HUES6 (cell line): Measurements from ENCODE around the gene COG5.

ENCODE experiments used
- H3K27ac ChIP-seq: 2 replicates; pipeline ENCODE4 v1.7.0; 2013; ENCODE audit warnings: low read depth, mild to moderate bottlenecking, low read length, inconsistent platforms
- H3K27me3 ChIP-seq: 2 replicates; pipeline ENCODE4 v1.6.1; 2013; ENCODE audit warnings: low read length; ENCODE audit not compliant: control insufficient read depth, insufficient read depth
- H3K36me3 ChIP-seq: 2 replicates; pipeline ENCODE4 v1.6.1; 2013; ENCODE audit warnings: low read length; ENCODE audit not compliant: control insufficient read depth, insufficient read depth
- H3K4me1 ChIP-seq: 2 replicates; pipeline ENCODE4 v1.6.1; 2013; ENCODE audit warnings: low read length; ENCODE audit not compliant: control insufficient read depth, insufficient read depth
- H3K4me3 ChIP-seq: 2 replicates; pipeline ENCODE4 v1.5.1; 2013; ENCODE audit warnings: low read depth, low read length
- H3K9ac ChIP-seq: one replicate; pipeline ENCODE4 v1.6.1; 2013; ENCODE audit warnings: mild to moderate bottlenecking, low read length
- H3K9me3 ChIP-seq: 2 replicates; pipeline ENCODE4 v1.6.1; 2013; ENCODE audit warnings: low read depth, low read length; ENCODE audit not compliant: control insufficient read depth, insufficient read depth

The COG5 gene

DNA sequence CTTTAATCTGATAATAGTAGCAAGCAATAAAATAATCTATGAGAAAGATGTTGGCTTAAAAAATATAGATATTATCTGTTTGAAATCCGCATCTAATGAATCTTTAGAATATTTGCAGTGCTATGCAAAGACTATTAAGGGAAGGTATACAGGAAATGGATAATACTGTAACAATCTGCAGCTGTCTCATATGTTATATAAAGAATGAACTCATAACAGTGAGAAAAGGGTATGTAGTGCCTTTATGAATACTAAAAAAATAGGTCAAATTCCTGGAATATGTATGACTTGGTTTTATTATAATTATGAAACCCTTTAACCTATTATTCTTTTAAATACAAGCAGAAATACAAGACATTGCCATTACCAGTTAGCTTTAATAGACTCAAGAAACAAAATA is 198.9 kb downstream of the COG5 start:
- peaks cover 20% of the 10 kb centered on the region for H3K36me3 ChIP-seq
- peaks cover 10% of the 10 kb centered on the region for H3K9me3 ChIP-seq

DNA sequence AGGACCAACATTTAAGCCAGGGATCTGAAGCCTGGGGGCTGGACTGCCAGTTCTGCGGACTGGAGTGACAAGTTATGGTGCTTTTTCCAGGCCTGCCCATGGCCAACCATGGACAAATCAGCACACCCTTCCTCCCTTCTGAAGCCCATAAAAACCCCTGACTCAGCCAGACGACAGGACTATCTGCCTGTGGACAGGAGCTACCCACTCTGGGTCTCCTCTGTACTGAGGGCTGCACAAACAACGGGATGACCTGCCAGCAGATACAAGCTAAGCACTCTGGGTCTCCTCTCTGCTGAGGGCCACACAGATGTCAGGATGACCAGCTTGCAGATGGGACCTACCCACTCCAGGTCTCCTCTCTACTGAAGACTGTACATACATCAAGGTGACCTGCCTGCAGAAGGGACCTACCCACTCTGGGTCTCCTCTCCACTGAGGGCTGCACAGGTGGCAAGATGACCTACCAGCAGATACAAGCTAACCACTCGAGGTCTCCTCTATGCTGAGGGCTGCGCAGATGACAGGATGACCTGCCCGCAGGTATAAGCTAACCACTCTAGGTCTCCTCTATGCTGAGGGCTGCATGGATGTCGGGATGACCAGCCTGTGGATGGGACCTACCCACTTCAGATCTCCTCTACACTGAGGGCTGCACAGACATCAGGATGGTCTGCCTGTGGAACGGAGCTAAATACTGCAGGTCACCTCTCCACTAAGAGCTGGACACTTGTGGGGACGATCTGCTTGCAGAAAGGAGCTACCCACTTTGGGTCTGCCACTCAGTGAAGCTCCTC is 204.0 kb downstream of the COG5 start:
- no peak overlapping the region for H3K27ac ChIP-seq
- no peak overlapping the region for H3K9ac ChIP-seq
- no peaks in the 10 kb centered on the region for H3K4me1 ChIP-seq
- no peaks in the 10 kb centered on the region for H3K27me3 ChIP-seq
- H3K9me3 ChIP-seq, result peaks cover 17% of the 10 kb centered on the region
- H3K4me3 ChIP-seq, result no peak overlapping the region
- H3K36me3 ChIP-seq, result peaks cover 27% of the 10 kb centered on the region

More for the DNA sequence above, 198.9 kb downstream of the COG5 start:
- H3K9ac ChIP-seq, result no peak overlapping the region
- H3K4me1 ChIP-seq, result 0 out of 2 replicates have a peak, but pooled peaks cover 3% of the 10 kb centered on the region
- H3K27ac ChIP-seq, result no peak overlapping the region
- no peak overlapping the region for H3K4me3 ChIP-seq
- H3K27me3 ChIP-seq, result no peaks in the 10 kb centered on the region

DNA sequence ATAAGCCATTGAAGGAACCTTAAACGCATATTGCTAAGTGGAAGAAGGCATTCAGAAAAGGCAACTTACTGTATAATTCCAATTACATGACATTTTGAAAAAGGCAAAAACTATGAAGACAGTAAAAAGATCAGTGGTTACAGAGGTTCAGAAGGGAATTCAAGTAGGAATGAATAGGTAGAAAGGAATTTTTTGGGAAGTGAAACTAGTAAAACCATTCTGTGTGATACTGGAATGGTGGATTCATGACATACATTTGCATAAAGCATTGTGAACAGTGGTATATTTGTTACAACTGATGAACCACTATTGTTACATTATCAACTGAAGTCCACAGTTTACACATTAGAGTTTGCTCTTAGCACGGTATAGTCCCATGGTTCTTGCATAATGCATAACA is 208.1 kb downstream of the COG5 start:
- no peak overlapping the region for H3K27ac ChIP-seq
- peaks cover 16% of the 10 kb centered on the region for H3K36me3 ChIP-seq
- H3K4me3 ChIP-seq, result no peak overlapping the region
- no peak overlapping the region for H3K9ac ChIP-seq
- no peaks in the 10 kb centered on the region for H3K4me1 ChIP-seq
- H3K9me3 ChIP-seq, result peaks cover 15% of the 10 kb centered on the region
- H3K27me3 ChIP-seq, result no peaks in the 10 kb centered on the region

DNA sequence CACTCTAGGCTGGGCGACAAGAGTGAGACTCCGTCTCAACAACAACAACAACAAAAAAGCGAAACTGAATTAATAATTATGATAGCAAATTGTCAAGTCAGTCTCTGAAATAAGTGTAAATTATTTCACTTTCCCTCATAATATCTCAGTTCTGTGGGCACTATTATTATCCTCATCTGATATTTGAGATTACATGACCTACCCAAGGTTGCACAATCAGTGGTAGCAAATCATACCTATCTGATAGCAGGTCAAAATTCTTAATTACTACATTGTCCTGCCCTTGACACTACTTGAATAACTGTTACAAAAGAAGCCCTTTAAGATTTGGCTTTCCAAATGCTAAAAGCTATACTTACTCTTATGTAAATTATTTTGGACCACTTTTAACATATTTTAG is 209.1 kb downstream of the COG5 start:
- Histone ChIP-seq H3K4me3 (no peak overlapping the region), H3K27ac (no peak overlapping the region)

DNA sequence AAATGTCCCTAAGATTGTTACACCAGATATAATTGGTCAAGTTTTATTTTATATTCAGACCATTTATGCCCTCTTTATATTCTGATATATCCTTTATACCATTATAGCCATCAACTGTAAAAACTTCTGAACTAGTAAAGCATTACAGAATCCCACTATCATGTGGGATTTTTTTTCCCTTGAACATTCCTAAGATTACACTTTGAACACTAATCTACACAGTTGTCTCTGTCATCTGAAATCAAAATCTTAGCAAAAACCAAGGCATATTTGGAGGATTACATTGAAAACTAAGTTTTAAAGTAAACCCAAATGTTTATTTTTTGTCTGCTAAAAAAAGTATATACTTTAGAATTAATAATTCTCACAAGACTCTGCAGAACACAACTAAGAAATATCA is 210.0 kb downstream of the COG5 start:
- no peak overlapping the region for H3K9ac ChIP-seq
- H3K36me3 ChIP-seq, result no peaks in the 10 kb centered on the region
- H3K9me3 ChIP-seq, result no peaks in the 10 kb centered on the region
- H3K27me3 ChIP-seq, result no peaks in the 10 kb centered on the region
- H3K27ac ChIP-seq, result no peak overlapping the region
- H3K4me3 ChIP-seq, result no peak overlapping the region
- no peaks in the 10 kb centered on the region for H3K4me1 ChIP-seq

More for the DNA sequence above, 209.1 kb downstream of the COG5 start:
- Histone ChIP-seq H3K4me1 (no peaks in the 10 kb centered on the region), H3K9me3 (peaks cover 5% of the 10 kb centered on the region; the same call in 1 of the 2 replicates), H3K9ac (no peak overlapping the region), H3K27me3 (no peaks in the 10 kb centered on the region), H3K36me3 (peaks cover 6% of the 10 kb centered on the region)

DNA sequence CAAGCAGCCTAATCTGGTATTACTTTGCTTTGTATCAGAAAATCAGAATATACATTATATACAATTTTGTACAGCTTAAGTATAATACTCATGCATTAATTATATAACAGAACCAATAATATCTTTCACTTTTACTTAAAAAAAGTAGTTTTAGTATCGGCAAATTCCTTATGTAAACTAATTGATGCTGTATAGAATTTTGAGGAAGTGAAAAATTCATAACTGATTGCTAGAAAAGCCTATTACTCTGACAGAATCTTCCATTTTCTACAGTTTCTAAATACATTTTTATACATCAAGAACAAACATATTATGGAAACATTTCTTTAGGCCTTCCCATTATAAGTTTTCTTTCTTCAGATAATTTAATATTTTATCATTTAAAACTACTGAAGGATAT is 217.8 kb downstream of the COG5 start:
- H3K4me1 ChIP-seq, result no peaks in the 10 kb centered on the region
- no peak overlapping the region for H3K4me3 ChIP-seq

DNA sequence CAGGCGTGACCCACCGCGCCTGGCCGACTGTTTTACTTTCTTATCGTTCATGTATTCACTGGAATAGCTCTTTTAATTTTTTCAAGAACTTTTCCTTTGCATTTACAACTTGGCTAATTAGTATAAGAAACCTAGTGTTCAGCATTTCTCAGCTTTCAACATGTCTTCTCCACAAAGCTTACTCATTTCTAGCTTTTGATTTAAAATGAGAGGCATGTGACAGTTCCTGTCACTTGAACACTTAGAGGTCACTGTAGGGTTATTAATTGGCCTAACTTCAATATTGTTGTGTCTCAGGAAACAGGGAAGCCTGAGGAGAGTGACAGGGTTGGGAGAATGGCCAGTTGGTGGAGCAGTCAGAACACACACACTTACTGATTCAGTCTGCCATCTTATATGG is 218.9 kb downstream of the COG5 start:
- no peak overlapping the region for H3K9ac ChIP-seq
- H3K27ac ChIP-seq, result no peak overlapping the region
- H3K4me1 ChIP-seq, result no peaks in the 10 kb centered on the region
- peaks cover 8% of the 10 kb centered on the region; the same call in 1 of the 2 replicates for H3K9me3 ChIP-seq
- no peak overlapping the region for H3K4me3 ChIP-seq
- H3K27me3 ChIP-seq, result no peaks in the 10 kb centered on the region
- no peaks in the 10 kb centered on the region for H3K36me3 ChIP-seq

More for the DNA sequence above, 217.8 kb downstream of the COG5 start:
- no peak overlapping the region for H3K9ac ChIP-seq
- no peak overlapping the region for H3K27ac ChIP-seq
- H3K27me3 ChIP-seq, result no peaks in the 10 kb centered on the region
- no peaks in the 10 kb centered on the region for H3K36me3 ChIP-seq
- peaks cover 8% of the 10 kb centered on the region; the same call in 1 of the 2 replicates for H3K9me3 ChIP-seq

DNA sequence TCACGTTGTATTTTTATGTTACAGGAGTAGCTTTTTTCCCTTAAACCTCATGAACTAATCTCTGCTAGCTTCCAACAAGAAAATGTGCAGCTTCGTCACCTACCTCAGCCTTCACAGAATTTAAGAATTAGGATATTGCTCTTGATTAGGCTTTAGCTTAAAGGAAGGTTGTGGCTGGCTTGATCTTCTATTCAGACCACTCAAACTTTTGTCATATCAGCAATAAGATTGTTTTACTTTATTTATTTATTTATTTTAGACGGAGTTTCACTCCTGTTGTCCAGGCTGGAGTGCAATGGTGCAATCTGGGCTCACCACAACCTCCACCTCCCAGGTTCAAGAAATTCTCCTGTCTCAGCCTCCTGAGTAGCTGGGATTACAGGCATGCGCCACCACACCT is 219.4 kb downstream of the COG5 start:
- H3K9me3 ChIP-seq, result peaks cover 8% of the 10 kb centered on the region; the same call in 1 of the 2 replicates

DNA sequence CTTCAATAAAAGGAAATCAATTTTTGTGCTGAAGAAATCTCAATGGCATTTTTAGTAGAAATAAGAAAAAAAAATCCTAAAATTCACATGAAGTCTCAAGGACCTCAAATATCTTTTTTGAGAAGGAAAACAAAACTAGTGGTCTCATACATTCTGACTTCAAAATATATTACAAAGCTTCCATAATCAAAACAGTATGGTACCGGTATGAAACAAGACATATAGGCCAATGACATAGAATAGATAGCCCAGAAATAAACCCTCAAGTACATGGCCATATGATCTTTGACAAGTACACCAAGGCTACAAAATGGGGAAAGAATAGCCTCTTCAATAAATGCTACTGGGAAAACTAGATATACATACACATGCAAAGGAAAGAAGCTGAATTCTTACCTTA is 225.6 kb downstream of the COG5 start:
- H3K4me1 ChIP-seq, result no peaks in the 10 kb centered on the region
- no peak overlapping the region for H3K4me3 ChIP-seq
- H3K9me3 ChIP-seq, result peaks cover 3% of the 10 kb centered on the region; the same call in 1 of the 2 replicates
- H3K27me3 ChIP-seq, result no peaks in the 10 kb centered on the region
- H3K9ac ChIP-seq, result no peak overlapping the region
- no peaks in the 10 kb centered on the region for H3K36me3 ChIP-seq
- H3K27ac ChIP-seq, result no peak overlapping the region

More for the DNA sequence above, 219.4 kb downstream of the COG5 start:
- no peak overlapping the region for H3K4me3 ChIP-seq
- H3K36me3 ChIP-seq, result no peaks in the 10 kb centered on the region
- H3K9ac ChIP-seq, result no peak overlapping the region
- no peak overlapping the region for H3K27ac ChIP-seq
- no peaks in the 10 kb centered on the region for H3K27me3 ChIP-seq
- H3K4me1 ChIP-seq, result no peaks in the 10 kb centered on the region

DNA sequence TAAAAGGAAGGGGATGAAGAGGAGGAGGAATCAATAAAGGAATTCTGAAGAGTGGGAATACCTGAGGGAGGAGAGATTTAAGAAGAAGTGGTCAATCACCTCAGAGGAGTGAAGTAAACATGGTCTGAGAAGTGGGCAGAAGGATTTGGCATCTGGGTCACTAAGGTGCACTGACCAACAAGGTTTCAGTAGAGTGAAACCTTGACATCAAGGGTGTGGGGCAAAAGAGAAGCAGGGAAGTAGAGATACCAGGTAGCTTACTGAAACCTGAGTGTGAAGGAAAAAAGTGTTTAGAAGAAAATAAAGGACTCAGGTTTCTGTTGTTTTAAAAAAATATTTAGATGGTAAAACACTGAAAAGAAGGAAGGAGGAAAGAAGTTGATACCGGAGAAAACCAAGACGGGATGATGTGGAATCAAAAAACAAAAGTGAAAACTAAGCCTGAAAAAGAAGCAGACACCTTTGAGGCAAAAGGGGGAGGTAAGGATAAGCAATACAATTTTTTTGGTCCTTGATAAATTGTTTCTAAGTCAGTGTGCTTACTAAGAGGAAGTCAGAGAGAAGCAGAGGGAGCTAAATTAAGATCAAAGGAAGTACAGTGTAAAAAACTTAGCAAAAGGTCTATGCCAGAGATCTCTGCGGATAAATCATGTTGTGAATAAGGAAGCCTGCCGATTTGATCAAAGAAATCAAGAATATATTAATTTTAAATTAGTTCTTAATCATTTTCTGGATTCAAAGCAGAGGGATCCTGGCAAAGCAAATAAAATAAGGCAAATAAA is 231.0 kb downstream of the COG5 start:
- Histone ChIP-seq H3K9me3 (no peaks in the 10 kb centered on the region), H3K4me1 (no peaks in the 10 kb centered on the region), H3K27me3 (no peaks in the 10 kb centered on the region), H3K4me3 (no peak overlapping the region), H3K9ac (no peak overlapping the region), H3K27ac (no peak overlapping the region), H3K36me3 (no peaks in the 10 kb centered on the region)

DNA sequence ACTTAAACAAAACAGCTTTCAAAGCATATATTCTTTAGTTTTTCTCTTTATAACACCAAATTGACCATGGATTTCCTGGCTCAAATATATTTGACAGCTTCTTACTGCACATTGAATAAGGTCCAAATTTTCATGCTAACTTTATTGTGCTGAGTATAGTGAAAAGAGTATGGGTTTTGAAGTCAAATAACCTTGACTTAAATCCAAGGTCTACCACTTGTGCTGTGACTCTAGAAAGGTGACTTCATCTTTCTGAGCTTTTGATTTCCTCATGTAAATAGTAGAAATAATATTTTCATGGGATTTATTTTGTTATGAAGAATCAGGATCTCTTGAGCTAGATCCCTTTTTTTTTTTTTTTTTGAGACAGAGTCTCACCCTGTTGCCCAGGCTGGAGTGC is 233.2 kb downstream of the COG5 start:
- Histone ChIP-seq H3K9ac (no peak overlapping the region), H3K9me3 (no peaks in the 10 kb centered on the region), H3K4me3 (no peak overlapping the region), H3K27me3 (no peaks in the 10 kb centered on the region), H3K36me3 (no peaks in the 10 kb centered on the region), H3K27ac (no peak overlapping the region), H3K4me1 (no peaks in the 10 kb centered on the region)
